ENCODE data around the gene CDK5R2. TPM values are rescaled to one million over a fixed set of nuclear protein-coding genes. Genes with fewer than 3 reads are reported as not detected.

CDK5R2 gene
- total RNA-seq, 2 experiments from 2014 or later: not detected

DNA sequence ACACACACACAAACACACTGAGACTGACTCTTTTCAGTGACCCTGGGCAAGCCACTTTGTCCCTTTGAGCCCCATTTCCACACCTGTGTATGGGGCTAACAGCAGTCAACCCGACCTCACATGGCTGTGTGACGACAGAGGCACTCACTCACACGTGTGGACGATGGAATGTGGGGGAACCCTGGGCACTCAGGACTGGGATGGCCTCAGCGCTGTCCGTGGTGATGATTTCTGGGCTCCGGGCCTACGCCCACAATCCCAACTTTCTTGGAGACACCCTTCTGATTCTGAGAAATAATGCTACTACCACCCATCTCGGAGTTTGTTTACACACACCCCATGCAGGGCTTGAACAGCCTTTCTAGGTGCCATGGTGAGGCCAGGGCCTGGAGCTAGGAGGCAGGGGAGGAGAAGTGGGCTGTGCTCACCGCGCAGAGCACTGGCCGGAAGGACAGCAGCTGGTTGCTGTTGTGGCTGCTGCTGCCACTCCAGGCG lies 32.3 kb downstream of the CDK5R2 start:
- H3K36me3 Mint-ChIP-seq (ENCODE audit: low read depth): no peaks in the 10 kb centered on the region
- DNase-seq: no peak
- no peak for ATAC-seq
- no peak overlapping the region for H3K4me3 Mint-ChIP-seq
- peaks cover 83% of the 10 kb centered on the region for H3K27me3 Mint-ChIP-seq
- intact Hi-C loops (cut with micrococcal nuclease): no loop called here
- TF ChIP-seq, protein P1, sequence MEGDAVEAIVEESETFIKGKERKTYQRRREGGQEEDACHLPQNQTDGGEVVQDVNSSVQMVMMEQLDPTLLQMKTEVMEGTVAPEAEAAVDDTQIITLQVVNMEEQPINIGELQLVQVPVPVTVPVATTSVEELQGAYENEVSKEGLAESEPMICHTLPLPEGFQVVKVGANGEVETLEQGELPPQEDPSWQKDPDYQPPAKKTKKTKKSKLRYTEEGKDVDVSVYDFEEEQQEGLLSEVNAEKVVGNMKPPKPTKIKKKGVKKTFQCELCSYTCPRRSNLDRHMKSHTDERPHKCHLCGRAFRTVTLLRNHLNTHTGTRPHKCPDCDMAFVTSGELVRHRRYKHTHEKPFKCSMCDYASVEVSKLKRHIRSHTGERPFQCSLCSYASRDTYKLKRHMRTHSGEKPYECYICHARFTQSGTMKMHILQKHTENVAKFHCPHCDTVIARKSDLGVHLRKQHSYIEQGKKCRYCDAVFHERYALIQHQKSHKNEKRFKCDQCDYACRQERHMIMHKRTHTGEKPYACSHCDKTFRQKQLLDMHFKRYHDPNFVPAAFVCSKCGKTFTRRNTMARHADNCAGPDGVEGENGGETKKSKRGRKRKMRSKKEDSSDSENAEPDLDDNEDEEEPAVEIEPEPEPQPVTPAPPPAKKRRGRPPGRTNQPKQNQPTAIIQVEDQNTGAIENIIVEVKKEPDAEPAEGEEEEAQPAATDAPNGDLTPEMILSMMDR (IDR thresholded peaks at IDR 0.05): no peak
- POLR2A ChIA-PET: no interaction called here
- H3K4me1 Mint-ChIP-seq (ENCODE audit: low read depth): peaks cover 4% of the 10 kb centered on the region
- no peaks in the 10 kb centered on the region for H3K9me3 Mint-ChIP-seq
- CTCF ChIA-PET: interaction anchor here (1.4 to 6.6 kb wide), 3 partner anchors 9 to 39 kb away, joined by 4 to 128 read pairs (median 31); partner anchors contain the start of gene FEV
- no peak overlapping the region for H3K27ac Mint-ChIP-seq

DNA sequence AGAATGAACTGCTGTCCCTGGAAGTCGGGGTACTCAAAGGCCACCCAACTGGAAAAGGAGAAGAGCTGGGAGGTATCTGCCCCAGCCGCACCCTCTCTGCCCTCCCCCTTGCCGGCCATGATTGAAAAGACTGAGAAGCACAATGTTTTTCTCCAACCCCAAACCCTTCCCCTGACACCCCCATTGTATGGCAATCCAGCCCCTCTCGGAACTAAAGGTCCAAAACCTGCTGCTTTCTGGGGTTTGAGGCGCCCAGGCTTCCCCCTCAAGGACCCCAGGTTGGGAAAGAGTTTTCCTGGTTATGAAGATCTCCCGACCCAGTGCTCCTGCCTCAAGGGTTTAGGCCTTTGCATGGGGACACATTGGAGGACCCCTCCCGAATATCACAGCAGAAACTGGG lies 32.7 kb downstream of the CDK5R2 start:
- intact Hi-C loops (cut with micrococcal nuclease): no loop called here
- Mint-ChIP-seq H3K4me1 (ENCODE audit: low read depth) (peaks cover 4% of the 10 kb centered on the region), H3K27ac (no peak overlapping the region), H3K27me3 (peaks cover 81% of the 10 kb centered on the region), H3K9me3 (no peaks in the 10 kb centered on the region), H3K4me3 (no peak overlapping the region), H3K36me3 (ENCODE audit: low read depth) (no peaks in the 10 kb centered on the region)
- ATAC-seq: no peak
- TF ChIP-seq, protein P1 (IDR thresholded peaks at IDR 0.05): no peak
- ChIA-PET CTCF (interaction anchor here (1.4 to 6.6 kb wide), 3 partner anchors 10 to 38 kb away, joined by 4 to 128 read pairs (median 31); partner anchors contain the start of gene FEV), POLR2A (interaction anchor here (1.0 kb wide), 1 partner anchor 12 kb away, joined by 3 read pairs; no protein-coding TSS in a partner anchor)
- DNase-seq: no peak

DNA sequence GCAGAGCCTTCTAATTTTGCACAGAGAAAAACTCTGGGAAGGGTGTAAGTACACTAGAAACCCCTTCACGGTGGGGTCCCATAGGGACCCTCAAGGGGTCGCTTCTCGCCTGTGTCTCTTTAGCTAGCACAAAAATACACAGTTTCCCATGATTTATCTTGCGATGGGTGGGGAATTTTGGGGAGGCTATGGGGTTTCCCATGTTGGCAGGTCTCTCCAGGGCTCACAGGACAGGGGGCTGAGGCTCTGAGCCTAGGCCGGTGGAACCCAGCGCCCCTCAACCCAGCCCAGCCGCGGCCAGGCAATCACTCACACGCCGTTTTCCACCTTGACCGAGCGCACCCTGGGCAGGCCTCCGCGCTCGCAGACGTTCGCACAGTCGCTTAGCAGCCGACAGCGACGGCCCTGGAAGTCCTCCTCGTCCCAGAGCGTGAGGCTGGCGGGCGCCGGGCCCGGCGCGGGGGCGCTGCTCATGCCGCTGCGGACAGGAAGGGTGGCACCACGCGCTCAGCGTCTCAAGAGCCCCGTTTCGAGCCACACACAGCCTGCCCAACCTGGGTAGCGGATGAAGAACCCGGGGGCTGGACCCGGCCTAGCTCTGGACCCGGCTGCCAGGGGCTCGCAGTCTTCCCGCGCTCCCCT lies 33.4 kb downstream of the CDK5R2 start:
- H3K27me3 Mint-ChIP-seq: peaks cover 79% of the 10 kb centered on the region
- TF ChIP-seq, protein P1 (IDR thresholded peaks at IDR 0.05): no peak
- peaks cover 4% of the 10 kb centered on the region for H3K4me1 Mint-ChIP-seq (ENCODE audit: low read depth)
- no peaks in the 10 kb centered on the region for H3K36me3 Mint-ChIP-seq (ENCODE audit: low read depth)
- intact Hi-C loops (cut with micrococcal nuclease): no loop called here
- no peak overlapping the region for H3K4me3 Mint-ChIP-seq
- no peaks in the 10 kb centered on the region for H3K9me3 Mint-ChIP-seq
- no peak overlapping the region for H3K27ac Mint-ChIP-seq
- POLR2A ChIA-PET: interaction anchor here (1.0 kb wide), 1 partner anchor 12 kb away, joined by 3 read pairs; no protein-coding TSS in a partner anchor
- DNase-seq: no peak
- CTCF ChIA-PET: interaction anchor here (1.7 to 6.6 kb wide), 3 partner anchors 11 to 126 kb away, joined by 3 to 128 read pairs (median 31); partner anchors contain the start of gene FEV
- no peak for ATAC-seq

DNA sequence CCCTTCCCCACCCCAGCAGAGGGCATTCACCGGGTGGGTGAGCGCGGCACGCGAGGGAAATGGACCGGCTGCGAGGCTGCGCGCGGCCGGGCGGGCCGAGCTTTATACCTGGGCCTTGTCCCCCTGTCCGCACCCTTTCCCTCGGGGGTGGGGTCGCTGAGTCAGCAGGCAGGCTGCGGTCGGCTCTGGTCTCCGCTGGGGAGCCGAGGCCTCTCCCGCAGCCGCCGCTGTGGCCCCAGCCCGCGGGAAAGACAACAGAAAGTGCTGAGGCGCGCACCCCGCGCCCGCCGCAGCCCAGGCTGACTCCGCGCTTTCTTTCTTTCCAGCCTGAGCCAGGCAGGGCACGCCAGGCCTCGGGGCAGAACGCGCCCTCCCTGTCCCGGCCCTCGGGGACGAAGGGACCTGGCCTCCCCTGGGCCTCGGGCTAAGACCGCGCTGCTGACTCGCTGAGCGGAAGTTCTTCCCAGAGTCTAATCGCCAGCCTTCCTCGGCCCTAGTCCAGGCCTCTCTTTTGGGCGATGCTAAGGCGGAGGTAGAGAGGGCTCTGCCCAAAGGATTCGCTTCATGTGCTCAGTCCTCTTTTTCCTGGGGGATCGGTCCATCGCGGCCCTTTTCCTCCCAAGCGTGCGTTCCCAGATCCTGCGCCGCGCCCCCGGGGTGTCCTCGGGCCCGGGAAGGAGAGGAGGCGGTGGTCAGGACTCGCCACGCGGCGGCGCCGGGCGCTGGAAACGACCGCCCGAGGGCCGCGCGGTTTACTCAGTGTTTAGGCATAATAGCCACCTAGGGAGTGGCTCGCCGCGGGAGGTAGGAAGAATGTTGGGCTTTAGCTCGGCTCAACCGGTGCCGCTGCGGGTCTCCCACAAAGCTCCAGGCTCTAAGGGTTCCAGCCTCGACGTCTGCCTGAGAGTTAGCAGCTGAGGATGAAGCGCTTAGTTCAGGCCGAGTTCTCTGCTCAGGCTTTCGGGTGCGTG lies 34.2 kb downstream of the CDK5R2 start, which contains the start of gene CRYBA2:
Gene CRYBA2, minus strand, starts transcription at position 78 of the 971 bp plus-strand sequence. CDS start 246 bp downstream, outside the sequence.
- intact Hi-C loops (cut with micrococcal nuclease): no loop called here
- Mint-ChIP-seq H3K27me3 (peaks cover 82% of the 10 kb centered on the region), H3K36me3 (ENCODE audit: low read depth) (no peaks in the 10 kb centered on the region), H3K27ac (no peak within 1 kb of the TSS), H3K4me1 (ENCODE audit: low read depth) (peaks cover 4% of the 10 kb centered on the region), H3K9me3 (no peaks in the 10 kb centered on the region), H3K4me3 (no peak within 1 kb of the TSS)
- CTCF ChIA-PET: interaction anchor here (0.9 to 6.6 kb wide), 11 partner anchors 11 to 125 kb away, joined by 3 to 128 read pairs (median 9); partner anchors contain the start of genes CDK5R2 and FEV
- ATAC-seq (no peak), DNase-seq (no peak)
- TF ChIP-seq, protein P1 (IDR thresholded peaks at IDR 0.05): no peak
- POLR2A ChIA-PET: interaction anchor here (1.0 to 1.2 kb wide), 2 partner anchors 13 to 155 kb away, joined by 3 to 4 read pairs; no protein-coding TSS in a partner anchor
